GM18498 (cell line): ENCODE measurements around the gene INO80C.

Source experiments
- ATAC-seq: cut with Tn5 transposase; IDR thresholded peaks from one replicate; pipeline ENCODE4 v1.9.1; 2021; ENCODE audit warnings: mild to moderate bottlenecking, moderate library complexity; ENCODE audit not compliant: unreplicated experiment

Gene INO80C

GRCh38 chr18:35435401-35435800 lies 62.4 kb downstream of the INO80C start:
- ATAC-seq = no peak

GRCh38 chr18:35432565-35433001 lies 65.2 kb downstream of the INO80C start:
- ATAC-seq = no peak

GRCh38 chr18:35431374-35431741 lies 66.4 kb downstream of the INO80C start:
- ATAC-seq = no peak

- ATAC-seq = no peak
Measured at GRCh38 chr18:35430721-35431373, 66.9 kb downstream of the INO80C start.

DNA sequence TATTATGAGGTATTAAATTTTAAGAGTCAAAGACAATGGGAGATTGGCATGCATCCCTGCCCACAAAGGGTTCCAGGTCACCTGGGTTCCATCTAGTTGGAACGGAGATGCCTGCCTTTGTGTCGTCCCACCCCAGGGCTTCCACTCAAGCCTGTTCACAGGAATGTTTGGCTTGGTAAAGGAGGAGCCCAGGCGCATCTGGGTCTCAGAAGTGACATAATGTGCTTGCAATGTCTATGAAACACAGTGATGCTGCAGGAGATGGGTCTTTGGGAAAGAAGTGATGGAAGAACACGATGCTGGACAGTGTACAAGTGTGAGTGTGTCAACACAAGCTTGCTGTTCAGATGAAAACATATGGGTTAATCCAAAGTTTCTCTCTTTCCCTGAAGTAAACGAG lies 71.0 kb downstream of the INO80C start:
- no peak for ATAC-seq

- no peak for ATAC-seq
Measured at GRCh38 chr18:35424356-35424755, 73.4 kb downstream of the INO80C start.

DNA sequence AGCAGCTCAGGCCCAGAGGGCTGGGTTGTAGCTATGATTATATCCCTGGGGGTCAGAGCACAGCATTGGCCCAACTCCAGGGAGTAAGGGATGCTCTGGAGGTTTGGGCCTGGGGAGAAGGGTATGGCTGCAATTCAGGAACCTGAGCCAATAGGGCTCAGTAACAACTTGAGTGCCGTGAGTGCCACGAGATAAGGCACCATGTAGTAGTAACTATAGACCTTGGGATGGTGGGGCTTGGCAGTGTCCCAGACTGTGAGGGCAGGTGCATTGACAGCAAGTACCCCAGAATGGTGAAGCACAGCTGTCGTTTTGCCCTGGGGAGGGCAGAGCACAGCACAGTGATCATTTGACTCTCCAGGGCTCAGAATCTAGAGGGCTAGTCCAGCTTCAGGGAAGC lies 75.5 kb downstream of the INO80C start:
- ATAC-seq = no peak

DNA sequence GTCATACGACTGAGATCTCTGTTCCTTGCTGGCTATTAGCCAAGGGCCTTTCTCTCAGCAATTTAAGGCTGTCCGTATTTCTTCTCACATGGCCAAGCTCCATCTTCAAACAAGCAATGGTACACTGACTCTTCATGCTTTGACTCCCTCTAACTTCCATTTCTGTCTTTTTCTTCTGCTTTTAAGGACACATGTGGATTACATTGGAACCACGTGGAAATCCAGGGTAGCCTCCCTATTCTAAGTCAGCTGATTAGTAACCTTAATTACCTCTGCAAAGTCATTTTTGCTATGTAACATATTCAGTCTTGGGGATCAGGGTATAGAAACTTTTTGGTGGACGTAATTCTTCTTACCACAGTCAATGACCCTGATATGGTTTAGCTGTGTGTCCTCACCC lies 79.2 kb downstream of the INO80C start:
- no peak for ATAC-seq
